HL-60 (cell line): Measurements from ENCODE around the gene LRRC61.

Experiments
- DNase-seq, 2 experiments: peaks; one replicate each; pipeline ENCODE4 v3.0.0-alpha.2; 2010 to 2020; ENCODE audit warnings: low read depth in 1 of 2, low spot score in 1 of 2
- H3K27ac ChIP-seq: fragments of 250-450 bp; sonication (Bioruptor Pico); replicated peaks from 2 replicates; pipeline ENCODE4 v1.5.1; 2020; ENCODE audit warnings: mild to moderate bottlenecking, moderate library complexity
- H3K27me3 ChIP-seq: fragments of 250-450 bp; sonication (Bioruptor Pico); 2 replicates; pipeline ENCODE4 v1.5.1; 2021; ENCODE audit warnings: mild to moderate bottlenecking, moderate library complexity; ENCODE audit not compliant: insufficient read depth, poor library complexity, severe bottlenecking
- H3K4me3 ChIP-seq: replicated peaks from 2 replicates; pipeline ENCODE4 v1.5.1; 2011; ENCODE audit warnings: mild to moderate bottlenecking, control low read depth, low read length; ENCODE audit not compliant: insufficient read depth
- GABPA ChIP-seq: IDR thresholded peaks from 2 replicates; pipeline ENCODE4 v1.6.1; 2012; ENCODE audit warnings: low read depth
- POLR2AphosphoS5 ChIP-seq: IDR thresholded peaks from 2 replicates; pipeline ENCODE4 v1.6.1; 2012; ENCODE audit warnings: low read depth
- SPI1 ChIP-seq: IDR thresholded peaks from 2 replicates; pipeline ENCODE4 v1.6.1; 2012; ENCODE audit warnings: low read depth, mild to moderate bottlenecking, borderline replicate concordance
- TF ChIP-seq, protein P1 (sequence below): IDR thresholded peaks from one replicate; pipeline ENCODE4 v1.5.1; 2011; ENCODE audit warnings: low read length, control low read depth, inconsistent platforms; ENCODE audit not compliant: insufficient read depth
- TF ChIP-seq, protein P2 (sequence below): IDR thresholded peaks from 2 replicates; pipeline ENCODE4 v1.6.1; 2012; ENCODE audit warnings: low read depth; ENCODE audit not compliant: insufficient replicate concordance

Gene LRRC61

DNA sequence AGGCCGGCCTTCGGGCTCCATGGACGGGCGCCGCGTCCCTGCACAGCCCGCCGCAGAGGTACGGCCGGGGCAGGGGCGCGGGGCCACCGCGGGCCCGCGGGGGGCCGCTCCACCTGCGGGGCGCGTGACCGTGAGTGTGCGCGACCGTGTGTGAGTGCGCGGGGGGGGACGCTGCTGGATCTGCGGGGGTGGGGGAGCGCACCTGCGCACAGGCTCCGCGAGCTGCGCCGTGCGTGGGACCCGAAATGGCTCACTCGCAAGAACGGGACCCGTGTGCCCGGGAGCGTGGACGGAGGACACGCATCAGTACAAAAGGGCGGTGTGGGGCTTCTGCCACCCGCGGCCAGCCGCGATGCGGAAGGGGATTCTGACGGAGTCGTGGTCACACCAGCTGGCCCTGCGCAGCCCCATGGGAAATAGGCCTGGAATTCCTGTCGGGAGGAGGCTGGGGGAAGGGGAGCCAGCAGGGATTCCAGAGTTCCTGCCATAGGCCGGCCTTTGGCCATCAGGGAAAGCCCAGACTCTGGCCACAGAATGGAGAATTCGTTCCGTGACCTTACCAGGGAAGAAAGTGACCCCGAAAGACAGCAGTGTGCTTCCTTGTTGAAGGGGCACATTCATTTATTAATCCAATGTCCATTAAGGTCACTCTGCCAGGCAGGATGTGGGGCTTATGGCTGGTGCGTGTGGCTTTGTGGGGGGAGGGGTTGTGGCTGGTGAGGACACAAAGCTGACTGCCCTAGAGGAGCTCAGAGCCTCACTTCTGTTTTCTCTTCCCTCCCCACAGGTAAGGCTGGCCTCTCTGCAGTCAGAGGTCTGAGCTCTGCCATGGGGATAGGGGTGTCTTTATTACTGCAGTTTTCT lies 46.0 kb downstream of the LRRC61 start:
- DNase-seq = peak; percentile 63 to 85
- Histone ChIP-seq H3K4me3 (peak overlapping the region; percentile 77), H3K27me3 (no peaks in the 10 kb centered on the region), H3K27ac (peak overlapping the region; percentile 100)
- no peak for TF ChIP-seq GABPA
- peak; percentile 72 for TF ChIP-seq SPI1
- TF ChIP-seq, protein P1, sequence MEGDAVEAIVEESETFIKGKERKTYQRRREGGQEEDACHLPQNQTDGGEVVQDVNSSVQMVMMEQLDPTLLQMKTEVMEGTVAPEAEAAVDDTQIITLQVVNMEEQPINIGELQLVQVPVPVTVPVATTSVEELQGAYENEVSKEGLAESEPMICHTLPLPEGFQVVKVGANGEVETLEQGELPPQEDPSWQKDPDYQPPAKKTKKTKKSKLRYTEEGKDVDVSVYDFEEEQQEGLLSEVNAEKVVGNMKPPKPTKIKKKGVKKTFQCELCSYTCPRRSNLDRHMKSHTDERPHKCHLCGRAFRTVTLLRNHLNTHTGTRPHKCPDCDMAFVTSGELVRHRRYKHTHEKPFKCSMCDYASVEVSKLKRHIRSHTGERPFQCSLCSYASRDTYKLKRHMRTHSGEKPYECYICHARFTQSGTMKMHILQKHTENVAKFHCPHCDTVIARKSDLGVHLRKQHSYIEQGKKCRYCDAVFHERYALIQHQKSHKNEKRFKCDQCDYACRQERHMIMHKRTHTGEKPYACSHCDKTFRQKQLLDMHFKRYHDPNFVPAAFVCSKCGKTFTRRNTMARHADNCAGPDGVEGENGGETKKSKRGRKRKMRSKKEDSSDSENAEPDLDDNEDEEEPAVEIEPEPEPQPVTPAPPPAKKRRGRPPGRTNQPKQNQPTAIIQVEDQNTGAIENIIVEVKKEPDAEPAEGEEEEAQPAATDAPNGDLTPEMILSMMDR = no peak
- TF ChIP-seq, protein P2, sequence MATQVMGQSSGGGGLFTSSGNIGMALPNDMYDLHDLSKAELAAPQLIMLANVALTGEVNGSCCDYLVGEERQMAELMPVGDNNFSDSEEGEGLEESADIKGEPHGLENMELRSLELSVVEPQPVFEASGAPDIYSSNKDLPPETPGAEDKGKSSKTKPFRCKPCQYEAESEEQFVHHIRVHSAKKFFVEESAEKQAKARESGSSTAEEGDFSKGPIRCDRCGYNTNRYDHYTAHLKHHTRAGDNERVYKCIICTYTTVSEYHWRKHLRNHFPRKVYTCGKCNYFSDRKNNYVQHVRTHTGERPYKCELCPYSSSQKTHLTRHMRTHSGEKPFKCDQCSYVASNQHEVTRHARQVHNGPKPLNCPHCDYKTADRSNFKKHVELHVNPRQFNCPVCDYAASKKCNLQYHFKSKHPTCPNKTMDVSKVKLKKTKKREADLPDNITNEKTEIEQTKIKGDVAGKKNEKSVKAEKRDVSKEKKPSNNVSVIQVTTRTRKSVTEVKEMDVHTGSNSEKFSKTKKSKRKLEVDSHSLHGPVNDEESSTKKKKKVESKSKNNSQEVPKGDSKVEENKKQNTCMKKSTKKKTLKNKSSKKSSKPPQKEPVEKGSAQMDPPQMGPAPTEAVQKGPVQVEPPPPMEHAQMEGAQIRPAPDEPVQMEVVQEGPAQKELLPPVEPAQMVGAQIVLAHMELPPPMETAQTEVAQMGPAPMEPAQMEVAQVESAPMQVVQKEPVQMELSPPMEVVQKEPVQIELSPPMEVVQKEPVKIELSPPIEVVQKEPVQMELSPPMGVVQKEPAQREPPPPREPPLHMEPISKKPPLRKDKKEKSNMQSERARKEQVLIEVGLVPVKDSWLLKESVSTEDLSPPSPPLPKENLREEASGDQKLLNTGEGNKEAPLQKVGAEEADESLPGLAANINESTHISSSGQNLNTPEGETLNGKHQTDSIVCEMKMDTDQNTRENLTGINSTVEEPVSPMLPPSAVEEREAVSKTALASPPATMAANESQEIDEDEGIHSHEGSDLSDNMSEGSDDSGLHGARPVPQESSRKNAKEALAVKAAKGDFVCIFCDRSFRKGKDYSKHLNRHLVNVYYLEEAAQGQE = no peak
- TF ChIP-seq POLR2AphosphoS5 = peak; percentile 80

DNA sequence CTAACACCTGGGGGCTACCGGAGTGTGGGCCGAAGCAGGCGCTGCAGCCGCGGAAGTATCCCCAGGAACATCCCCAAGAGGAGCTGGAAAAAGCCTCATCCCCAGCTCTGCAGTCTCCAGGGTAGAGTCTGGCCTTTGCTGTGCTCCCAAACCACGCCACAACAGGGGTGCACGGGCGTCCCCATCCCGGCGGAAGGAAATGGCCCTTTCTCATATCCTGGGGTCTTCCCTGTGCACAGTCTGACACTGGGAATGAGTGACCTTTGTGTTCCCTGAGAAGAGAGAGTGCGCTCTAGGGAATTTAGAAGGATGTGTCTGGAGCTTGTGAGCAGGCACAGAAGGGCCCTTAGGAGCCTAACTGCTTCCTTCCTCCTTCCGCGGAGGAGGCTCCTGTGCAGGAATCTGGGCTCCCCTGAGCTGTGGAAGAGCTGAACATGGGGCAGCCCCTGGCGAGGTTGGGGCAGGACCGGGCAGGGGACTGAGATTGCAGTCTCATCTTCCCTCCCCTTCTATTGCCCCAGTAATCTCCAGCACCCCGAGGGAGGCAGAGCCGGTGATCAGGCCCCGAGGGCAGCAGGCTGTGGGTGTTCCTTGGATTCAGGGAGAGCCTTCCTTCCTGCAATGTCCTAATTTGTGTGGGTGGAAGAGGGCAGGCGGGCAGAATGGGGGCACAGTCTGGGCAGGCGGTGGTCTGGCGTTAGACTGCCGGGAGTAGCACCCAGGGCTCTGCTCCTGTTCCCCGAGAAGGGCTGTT lies 46.8 kb downstream of the LRRC61 start:
- no peak for TF ChIP-seq SPI1
- TF ChIP-seq, protein P1 = no peak
- no peak for TF ChIP-seq GABPA
- TF ChIP-seq POLR2AphosphoS5 = no peak; the same call in 1 of the 2 replicates
- TF ChIP-seq, protein P2 = no peak
- peak overlapping the region; percentile 100 for H3K27ac ChIP-seq
- H3K4me3 ChIP-seq = peak overlapping the region; percentile 77
- no peaks in the 10 kb centered on the region for H3K27me3 ChIP-seq
- peak in 1 of 2 experiments; percentile 39 for DNase-seq

DNA sequence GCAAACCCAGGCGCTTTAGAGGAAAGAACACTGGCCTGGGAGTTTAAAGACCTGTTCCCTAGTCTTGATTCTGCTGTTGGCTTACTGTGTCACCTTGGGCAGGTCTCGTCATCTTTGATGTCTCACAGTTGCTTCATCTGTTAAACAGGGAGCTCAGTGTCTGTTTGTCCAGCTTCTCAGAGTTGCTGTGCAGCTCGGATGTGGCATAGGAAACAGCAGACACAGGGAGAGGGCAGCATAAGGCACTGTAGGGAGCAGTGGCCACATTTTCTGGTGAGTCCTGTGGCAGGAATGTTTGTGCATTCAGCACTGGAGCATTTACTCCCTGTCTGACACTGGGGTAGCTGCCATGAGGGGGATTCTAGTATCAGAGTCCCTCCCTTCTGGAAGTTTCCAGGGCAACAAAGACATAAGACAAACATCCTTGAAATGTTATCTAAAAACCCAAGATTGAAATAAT lies 47.5 kb downstream of the LRRC61 start:
- no peaks in the 10 kb centered on the region for H3K27me3 ChIP-seq
- TF ChIP-seq SPI1 (no peak), POLR2AphosphoS5 (no peak), GABPA (no peak)
- TF ChIP-seq, protein P2 = no peak
- TF ChIP-seq, protein P1 = no peak
- H3K27ac ChIP-seq = peak overlapping the region; percentile 100
- H3K4me3 ChIP-seq = peak overlapping the region; percentile 77
- DNase-seq = no peak
